A172 (cell line): Measurements from ENCODE around the gene SPEM1. TPM values are rescaled to one million over a fixed set of nuclear protein-coding genes. Genes with fewer than 3 reads are reported as not detected.

Experiments
- DNase-seq: peaks from one replicate; pipeline ENCODE4 v3.0.0-alpha.2; 2015; ENCODE audit warnings: low spot score
- total RNA-seq: library from RNA; depleted of rRNA; stranded (reverse); fragments of >200 nt; shearing (Covaris generic); gene quantifications from 2 replicates; pipeline ENCODE4 v1.2.3, GENCODE V29; 2014; rRNA removed

The SPEM1 gene, protein sequence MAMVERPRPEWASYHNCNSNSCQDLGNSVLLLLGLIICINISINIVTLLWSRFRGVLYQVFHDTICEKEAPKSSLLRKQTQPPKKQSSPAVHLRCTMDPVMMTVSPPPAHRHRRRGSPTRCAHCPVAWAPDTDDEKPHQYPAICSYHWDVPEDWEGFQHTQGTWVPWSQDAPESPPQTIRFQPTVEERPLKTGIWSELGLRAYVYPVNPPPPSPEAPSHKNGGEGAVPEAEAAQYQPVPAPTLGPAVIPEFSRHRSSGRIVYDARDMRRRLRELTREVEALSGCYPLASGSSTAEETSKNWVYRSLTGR
- not detected in 2 replicates for total RNA-seq

GRCh38 chr17:7419819-7420610 is at the start of gene SPEM1:
Gene SPEM1 (plus strand): TSS chr17:7420324. CDS start chr17:7420385, 61 bp downstream.
- DNase-seq, result no peak

DNA sequence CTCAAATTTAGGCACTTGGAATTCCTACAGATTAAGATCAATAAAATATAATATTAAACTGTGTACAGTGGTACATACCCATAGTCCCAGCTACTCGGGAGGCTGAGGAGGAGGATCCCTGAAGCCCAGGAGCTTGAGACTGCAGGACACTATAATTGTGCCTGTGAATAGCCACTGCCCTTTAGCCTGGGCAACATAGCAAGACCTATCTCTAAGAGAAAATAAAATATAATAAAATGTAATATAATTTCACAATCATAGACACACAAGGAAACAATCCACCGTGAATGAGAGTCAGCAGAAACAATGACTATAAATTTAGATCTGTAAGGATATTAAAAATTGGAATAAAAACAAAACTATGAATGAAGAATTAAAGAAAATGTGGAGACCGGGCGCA is 49.3 kb upstream of the SPEM1 start:
- no peak for DNase-seq

DNA sequence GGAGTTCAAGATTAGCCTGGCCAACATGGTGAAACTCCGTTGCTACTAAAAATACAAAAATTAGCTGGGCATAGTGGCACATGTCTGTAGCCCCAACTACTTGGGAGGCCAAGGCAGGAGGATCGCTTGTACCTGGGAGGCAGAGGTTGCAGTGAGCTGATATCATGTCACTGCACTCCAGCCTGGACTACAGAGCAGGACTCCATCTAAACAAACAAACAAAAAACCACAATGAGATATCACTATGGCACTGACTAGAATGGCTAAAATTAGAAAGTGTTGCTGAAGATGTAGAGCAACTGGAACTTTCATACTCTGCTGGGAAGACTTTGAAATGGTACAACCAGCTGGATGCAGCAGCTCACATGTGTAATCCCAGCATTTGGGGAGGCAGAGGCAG is 45.8 kb upstream of the SPEM1 start:
- DNase-seq, result no peak

- DNase-seq, result no peak
These were observed 41.0 kb upstream of the SPEM1 start for GRCh38 chr17:7379134-7379533.

- DNase-seq, result no peak
These were observed 39.8 kb upstream of the SPEM1 start for GRCh38 chr17:7380321-7380720.

DNA sequence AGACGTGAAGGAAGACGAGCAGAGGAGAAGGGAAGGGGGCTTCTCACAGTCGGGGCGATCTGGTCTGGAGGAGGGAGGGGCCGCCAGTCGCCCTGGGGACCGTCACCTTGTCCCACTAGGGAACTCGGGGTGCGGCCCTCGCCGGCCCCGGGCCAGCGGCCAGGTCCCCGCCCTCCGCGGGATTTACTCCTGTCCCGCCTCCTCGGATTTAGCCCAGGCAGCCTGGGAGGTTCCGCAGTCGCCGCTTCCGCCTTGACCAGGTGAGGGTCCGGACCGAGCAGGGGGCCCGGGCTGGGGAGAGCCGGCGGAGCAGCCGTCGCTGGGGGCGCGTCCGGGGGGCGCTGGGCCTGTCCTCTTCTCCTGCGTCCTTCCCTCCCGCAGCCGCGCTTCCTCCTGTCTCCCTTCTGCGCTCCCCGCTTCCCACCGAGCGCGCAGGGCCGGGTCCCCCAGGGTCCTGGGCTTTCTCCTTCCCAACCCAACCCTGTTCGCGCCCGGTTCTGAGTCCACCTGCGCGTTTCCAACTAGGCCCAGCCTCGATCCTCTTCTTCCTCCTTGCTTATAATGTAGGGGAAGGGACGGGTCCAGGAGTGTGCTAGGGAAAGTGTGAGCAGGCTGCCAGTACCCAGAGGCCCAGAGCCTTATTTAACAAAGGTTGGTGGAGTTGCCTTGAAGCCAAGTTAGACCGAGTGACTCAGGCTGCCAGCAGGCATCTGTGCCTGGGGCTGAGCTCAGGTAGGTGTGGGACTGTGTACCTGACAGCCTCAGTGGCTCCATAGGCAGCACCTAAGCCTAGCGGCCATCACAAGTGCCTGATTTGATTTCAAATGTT is 39.1 kb upstream of the SPEM1 start, which contains the start of gene TNK1:
TNK1 (plus strand) TSS at position 235 of the 829 bp plus-strand sequence. CDS start 1,838 bp downstream, outside the sequence.
- no peak for DNase-seq

DNA sequence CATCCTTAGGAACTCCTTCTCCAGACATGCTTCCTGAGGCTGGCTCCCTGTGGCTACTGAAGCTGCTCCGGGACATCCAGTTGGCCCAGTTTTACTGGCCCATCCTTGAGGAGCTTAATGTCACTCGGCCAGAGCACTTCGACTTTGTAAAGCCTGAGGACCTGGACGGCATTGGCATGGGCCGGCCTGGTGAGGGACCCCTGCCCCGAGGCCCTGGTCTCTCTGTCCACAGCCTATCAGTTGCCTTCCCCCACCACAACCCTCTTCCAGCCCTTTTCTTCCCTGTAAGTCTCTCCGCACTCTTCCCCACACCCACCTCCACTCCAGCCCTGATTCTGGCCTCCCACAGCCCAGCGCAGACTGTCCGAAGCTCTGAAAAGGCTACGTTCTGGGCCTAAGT is 37.2 kb upstream of the SPEM1 start:
- DNase-seq, result no peak

DNA sequence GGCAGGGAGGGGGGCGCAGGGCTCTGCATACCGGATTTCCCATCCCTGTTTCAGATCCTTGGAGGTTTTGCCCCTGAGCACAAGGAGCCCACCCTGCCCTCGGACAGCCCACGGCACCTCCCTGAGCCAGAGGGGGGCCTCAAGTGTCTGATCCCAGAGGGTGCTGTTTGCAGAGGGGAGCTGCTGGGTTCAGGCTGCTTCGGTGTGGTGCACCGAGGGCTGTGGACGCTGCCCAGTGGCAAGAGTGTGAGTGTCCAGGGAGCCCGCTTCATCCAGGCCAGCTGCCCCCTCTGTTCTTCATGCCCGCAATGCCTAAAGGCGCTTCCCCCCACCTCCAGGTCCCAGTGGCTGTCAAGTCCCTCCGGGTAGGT is 36.8 kb upstream of the SPEM1 start:
- DNase-seq, result no peak

GRCh38 chr17:7383742-7384488 is 36.2 kb upstream of the SPEM1 start:
- no peak for DNase-seq

DNA sequence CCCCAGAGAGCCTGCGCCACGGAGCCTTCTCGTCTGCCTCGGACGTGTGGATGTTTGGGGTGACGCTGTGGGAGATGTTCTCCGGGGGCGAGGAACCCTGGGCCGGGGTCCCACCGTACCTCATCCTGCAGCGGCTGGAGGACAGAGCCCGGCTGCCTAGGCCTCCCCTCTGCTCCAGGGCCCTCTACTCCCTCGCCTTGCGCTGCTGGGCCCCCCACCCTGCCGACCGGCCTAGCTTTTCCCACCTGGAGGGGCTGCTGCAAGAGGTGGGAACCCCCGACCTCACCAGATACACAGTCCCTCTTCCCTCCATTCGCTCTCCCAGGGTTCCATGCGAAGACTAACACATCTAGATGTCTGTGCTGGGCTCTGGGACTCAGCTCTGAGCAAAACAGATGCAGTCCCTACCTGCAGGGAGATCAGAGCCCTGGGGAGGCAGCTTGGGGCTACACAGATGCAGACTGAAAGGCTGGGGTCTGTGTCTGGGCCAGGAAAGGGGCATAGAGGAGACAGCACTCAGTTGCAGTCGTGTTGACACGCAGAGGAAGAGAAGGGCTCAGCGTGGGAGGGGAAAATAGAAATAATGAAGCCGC is 35.5 kb upstream of the SPEM1 start:
- no peak for DNase-seq

- DNase-seq, result no peak
These were observed 31.3 kb upstream of the SPEM1 start for GRCh38 chr17:7388856-7389255.

- no peak for DNase-seq
These were observed 29.9 kb upstream of the SPEM1 start for GRCh38 chr17:7389924-7390910.

GRCh38 chr17:7391307-7391706 is 28.8 kb upstream of the SPEM1 start:
- DNase-seq, result no peak

DNA sequence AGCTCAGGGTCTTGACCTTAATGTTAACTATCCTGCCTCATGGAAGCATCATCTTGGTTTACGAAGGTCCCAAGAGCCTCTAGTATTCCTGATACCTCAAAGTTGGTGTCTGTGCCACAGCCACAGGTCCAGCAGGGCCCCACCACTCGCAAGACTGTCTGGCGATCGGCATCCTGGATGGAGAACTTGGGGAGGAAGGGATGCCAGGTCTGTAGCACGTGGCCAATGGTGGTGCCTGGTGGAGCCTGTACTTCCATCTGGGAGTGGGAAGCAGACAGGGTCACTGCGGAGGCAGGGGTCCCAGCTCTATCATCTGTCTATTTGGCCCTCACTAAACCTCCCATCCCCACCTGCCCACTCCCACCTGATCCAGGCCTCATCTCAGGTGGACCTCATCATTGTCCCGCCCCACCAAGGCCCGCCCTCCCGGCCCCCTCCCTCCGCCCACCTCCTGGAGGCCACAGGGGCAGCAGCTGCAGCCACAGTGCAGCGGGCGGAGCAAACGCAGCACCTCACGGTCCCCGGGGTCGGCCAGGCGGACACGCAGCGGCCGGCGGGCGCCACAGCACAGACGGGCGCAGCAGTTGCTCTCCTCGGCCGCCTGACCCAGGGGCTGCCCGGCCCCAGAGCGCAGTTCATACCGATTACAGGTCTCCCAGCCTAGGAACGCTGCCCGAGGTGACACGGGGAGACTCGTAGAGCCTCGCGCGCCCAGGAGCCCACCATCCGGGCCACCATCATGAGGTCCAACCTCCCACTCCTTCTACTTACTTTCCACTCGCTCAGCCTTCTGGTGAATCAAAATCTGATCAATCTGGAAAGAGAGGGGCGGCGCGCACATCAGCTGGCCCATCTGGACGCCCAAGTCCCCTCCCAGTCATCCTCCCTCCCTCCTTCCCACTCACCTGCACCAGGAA is 27.2 kb upstream of the SPEM1 start:
- DNase-seq, result no peak

- DNase-seq, result peak; percentile 53
These were observed 26.3 kb upstream of the SPEM1 start for GRCh38 chr17:7393613-7394451.

GRCh38 chr17:7394452-7395191 is 25.5 kb upstream of the SPEM1 start, which contains the start of gene PLSCR3:
Gene PLSCR3 (minus strand): TSS chr17:7394525. CDS start chr17:7394110, 415 bp downstream.
- peak; percentile 74 for DNase-seq

GRCh38 chr17:7396147-7396546 is 24.0 kb upstream of the SPEM1 start:
- no peak for DNase-seq
